Subcutaneous adipose tissue (tissue), 4 donors: Measurements from ENCODE around the gene PEX1. TPM values are rescaled to one million over a fixed set of nuclear protein-coding genes. Genes with fewer than 3 reads are reported as not detected.

Experiments used
- total RNA-seq, 4 donors: library from RNA; depleted of rRNA; stranded (reverse); fragments of >200 nt; gene quantifications; one replicate each; pipeline ENCODE4 v1.1.0, GENCODE V29; 2016
- TF ChIP-seq, protein P1 (sequence below): fragments of 450-650 bp; IDR thresholded peaks from one replicate; pipeline ENCODE4 v1.5.1; 2016; ENCODE audit warnings: low read depth, mild to moderate bottlenecking, control low read depth, antibody characterized with exemption, moderate library complexity

Gene PEX1
- 10 to 100 TPM; 17.8 to 27.9 (median 21.9) TPM for total RNA-seq

DNA sequence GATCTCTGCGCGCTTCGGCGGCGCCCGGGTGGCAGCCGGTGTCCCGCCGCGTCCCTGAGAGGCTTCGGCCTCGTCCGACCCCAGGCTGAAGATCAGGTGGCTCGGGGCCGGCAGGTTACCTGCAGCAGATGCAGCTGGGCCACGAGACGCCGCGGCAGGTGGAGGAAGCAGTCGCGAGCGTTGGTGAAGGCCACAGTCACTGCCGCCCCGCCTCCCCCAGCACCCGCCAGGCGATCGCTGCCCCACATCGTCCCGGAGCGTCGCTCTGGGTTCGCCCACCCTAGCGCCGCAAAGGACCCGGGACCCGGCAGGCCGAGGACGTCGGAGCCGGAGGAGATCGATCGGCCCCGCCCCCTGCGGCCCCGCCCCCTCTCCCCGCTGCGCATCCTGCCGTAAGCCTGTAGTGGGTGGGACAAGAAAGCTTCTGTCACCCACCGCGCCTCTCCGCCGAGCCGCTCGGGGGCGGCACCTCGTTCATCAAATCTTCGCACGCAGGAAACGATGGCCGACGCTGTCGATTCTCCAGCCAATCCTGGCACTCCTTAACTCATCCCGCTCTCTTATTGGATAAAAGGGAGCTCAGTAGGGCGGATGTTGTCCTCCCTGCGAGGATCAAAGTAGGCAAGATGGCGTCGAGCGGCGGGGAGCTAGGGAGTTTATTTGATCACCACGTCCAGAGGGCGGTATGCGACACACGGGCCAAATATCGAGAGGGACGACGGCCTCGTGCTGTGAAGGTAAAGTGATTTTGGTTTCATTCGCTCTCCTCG is at the start of gene PEX1, which contains the start of gene RBM48:
PEX1 (minus strand) TSS at position 333 of the 770 bp plus-strand sequence; CDS start at position 248, 85 bp downstream.
RBM48 (plus strand) TSS at position 608 of the 770 bp plus-strand sequence; CDS start at position 627, 19 bp downstream.
- TF ChIP-seq, protein P1, sequence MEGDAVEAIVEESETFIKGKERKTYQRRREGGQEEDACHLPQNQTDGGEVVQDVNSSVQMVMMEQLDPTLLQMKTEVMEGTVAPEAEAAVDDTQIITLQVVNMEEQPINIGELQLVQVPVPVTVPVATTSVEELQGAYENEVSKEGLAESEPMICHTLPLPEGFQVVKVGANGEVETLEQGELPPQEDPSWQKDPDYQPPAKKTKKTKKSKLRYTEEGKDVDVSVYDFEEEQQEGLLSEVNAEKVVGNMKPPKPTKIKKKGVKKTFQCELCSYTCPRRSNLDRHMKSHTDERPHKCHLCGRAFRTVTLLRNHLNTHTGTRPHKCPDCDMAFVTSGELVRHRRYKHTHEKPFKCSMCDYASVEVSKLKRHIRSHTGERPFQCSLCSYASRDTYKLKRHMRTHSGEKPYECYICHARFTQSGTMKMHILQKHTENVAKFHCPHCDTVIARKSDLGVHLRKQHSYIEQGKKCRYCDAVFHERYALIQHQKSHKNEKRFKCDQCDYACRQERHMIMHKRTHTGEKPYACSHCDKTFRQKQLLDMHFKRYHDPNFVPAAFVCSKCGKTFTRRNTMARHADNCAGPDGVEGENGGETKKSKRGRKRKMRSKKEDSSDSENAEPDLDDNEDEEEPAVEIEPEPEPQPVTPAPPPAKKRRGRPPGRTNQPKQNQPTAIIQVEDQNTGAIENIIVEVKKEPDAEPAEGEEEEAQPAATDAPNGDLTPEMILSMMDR = no peak

GRCh38 chr7:92576296-92576695 is 48.0 kb upstream of the PEX1 start:
- TF ChIP-seq, protein P1 = no peak

DNA sequence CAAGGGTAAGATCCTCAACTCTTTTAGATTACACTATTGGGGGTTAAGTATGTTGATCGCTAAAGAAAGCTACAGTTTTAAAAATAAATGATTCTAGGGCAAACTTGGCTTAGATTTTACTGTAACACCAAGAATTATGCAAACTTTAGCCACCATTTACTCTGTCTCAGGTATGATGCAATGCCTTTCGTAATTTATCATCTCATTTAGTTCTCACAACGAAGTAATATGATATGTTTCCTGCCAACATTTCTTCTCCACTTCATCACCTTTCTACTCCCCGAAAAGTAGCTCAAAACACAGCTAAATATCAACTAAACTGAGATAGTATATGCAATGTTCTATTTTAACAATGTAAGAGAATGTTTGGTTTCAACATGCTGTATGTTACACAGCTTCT is 40.8 kb upstream of the PEX1 start:
- TF ChIP-seq, protein P1 = no peak

- TF ChIP-seq, protein P1 = no peak
Measured at GRCh38 chr7:92567460-92567859, 39.1 kb upstream of the PEX1 start.

- TF ChIP-seq, protein P1 = no peak
Measured at GRCh38 chr7:92563345-92563744, 35.0 kb upstream of the PEX1 start.

GRCh38 chr7:92560602-92561001 is 32.3 kb upstream of the PEX1 start:
- TF ChIP-seq, protein P1 = no peak

- TF ChIP-seq, protein P1 = no peak
Measured at GRCh38 chr7:92557808-92558362, 29.6 kb upstream of the PEX1 start.
